ENCODE measurements around the gene TTBK1. TPM values are rescaled to one million over a fixed set of nuclear protein-coding genes. Genes with fewer than 3 reads are reported as not detected.

Gene TTBK1
- total and polyA plus RNA-seq, 10 of the 15 experiments (the other 5 are each of a cell fraction or from before 2014, with no cell fraction given) = 0.05 to 0.27 TPM; not detected in 8

GRCh38 chr6:43304361-43304760 is 61.1 kb downstream of the TTBK1 start:
- Histone ChIP-seq H3K4me2 (ENCODE audit: control insufficient read depth, insufficient read depth) (no peak overlapping the region), H3K27me3 (replicated peaks in 1 of 2; ENCODE audit: control insufficient read depth in 2 of 2, insufficient read depth in 2 of 2, low read length in 1 of 2) (no peaks in the 10 kb centered on the region), H3K9me3 (replicated peaks; ENCODE audit: control insufficient read depth, insufficient read depth, low read length) (no peaks in the 10 kb centered on the region), H2AFZ (ENCODE audit: control insufficient read depth, low read depth, low read length) (no peak overlapping the region), H4K20me1 (ENCODE audit: control insufficient read depth, insufficient read depth) (no peaks in the 10 kb centered on the region), H3K36me3 (ENCODE audit: control insufficient read depth in 2 of 2, insufficient read depth in 2 of 2, low read length in 1 of 2) (no peaks in the 10 kb centered on the region), H3K27ac (ENCODE audit: control insufficient read depth, insufficient read depth) (no peak overlapping the region), H3K4me1 (ENCODE audit: control insufficient read depth, insufficient read depth, low read length) (no peaks in the 10 kb centered on the region), H3K4me3 (no peak overlapping the region), H3K9ac (ENCODE audit: control insufficient read depth, insufficient read depth, low read length) (no peak overlapping the region), H3K79me2 (ENCODE audit: control insufficient read depth, insufficient read depth, low read length) (no peaks in the 10 kb centered on the region)
- ChIA-PET RAD21 (ENCODE audit: unreplicated experiment) (no interaction called here), SMC1A (ENCODE audit: uncharacterized antibody, unreplicated experiment) (interaction anchor here (0.8 kb wide), 1 partner anchor 17 kb away, joined by 4 read pairs; no protein-coding TSS in a partner anchor), POLR2A (no interaction called here), CTCF (interaction anchor here (1.1 kb wide), 1 partner anchor 30 kb away, joined by 3 read pairs; no protein-coding TSS in a partner anchor)
- BruUV-seq (replicated peaks) = no TSS peak
- TF ChIP-seq ZNF622 (IDR thresholded peaks at IDR 0.05) (no peak), ATF7 (IDR thresholded peaks at IDR 0.05; ENCODE audit: low read depth) (no peak), E4F1 (IDR thresholded peaks at IDR 0.05; ENCODE audit: borderline replicate concordance, partially characterized antibody) (no peak), POLR2A (IDR thresholded peaks at IDR 0.05; ENCODE audit: low read depth, low read length) (no peak), PAX8 (IDR thresholded peaks at IDR 0.05) (no peak), FOS (IDR thresholded peaks at IDR 0.05; ENCODE audit: borderline replicate concordance, extremely low read depth, insufficient read length) (no peak), RB1 (IDR thresholded peaks at IDR 0.05; ENCODE audit: borderline replicate concordance) (no peak), STAT3 (IDR thresholded peaks at IDR 0.05; ENCODE audit: low read depth, low read length) (no peak), MTA3 (IDR thresholded peaks at IDR 0.05; ENCODE audit: borderline replicate concordance, low read length) (no peak), BACH1 (IDR thresholded peaks at IDR 0.05; ENCODE audit: borderline replicate concordance) (no peak), NR2C2 (IDR thresholded peaks at IDR 0.05; ENCODE audit: borderline replicate concordance, control insufficient read depth, insufficient read length, low read depth) (no peak), SRF (IDR thresholded peaks at IDR 0.05; ENCODE audit: low read depth in 2 of 2, low read length in 2 of 2) (no peak), JUND (IDR thresholded peaks at IDR 0.05; ENCODE audit: low read depth, low read length) (no peak), PAX5 (IDR thresholded peaks at IDR 0.05; ENCODE audit: borderline replicate concordance, low read depth, low read length) (no peak), SP1 (IDR thresholded peaks at IDR 0.05; ENCODE audit: low read depth, low read length) (no peak), POU2F2 (IDR thresholded peaks at IDR 0.05; ENCODE audit: borderline replicate concordance, low read depth, low read length) (no peak), ZBTB40 (IDR thresholded peaks at IDR 0.05; ENCODE audit: borderline replicate concordance) (no peak), RUNX3 (IDR thresholded peaks at IDR 0.05; ENCODE audit: low read length) (no peak)
- TF ChIP-seq, protein P1, sequence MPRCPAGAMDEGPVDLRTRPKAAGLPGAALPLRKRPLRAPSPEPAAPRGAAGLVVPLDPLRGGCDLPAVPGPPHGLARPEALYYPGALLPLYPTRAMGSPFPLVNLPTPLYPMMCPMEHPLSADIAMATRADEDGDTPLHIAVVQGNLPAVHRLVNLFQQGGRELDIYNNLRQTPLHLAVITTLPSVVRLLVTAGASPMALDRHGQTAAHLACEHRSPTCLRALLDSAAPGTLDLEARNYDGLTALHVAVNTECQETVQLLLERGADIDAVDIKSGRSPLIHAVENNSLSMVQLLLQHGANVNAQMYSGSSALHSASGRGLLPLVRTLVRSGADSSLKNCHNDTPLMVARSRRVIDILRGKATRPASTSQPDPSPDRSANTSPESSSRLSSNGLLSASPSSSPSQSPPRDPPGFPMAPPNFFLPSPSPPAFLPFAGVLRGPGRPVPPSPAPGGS (IDR thresholded peaks at IDR 0.05; ENCODE audit: borderline replicate concordance, insufficient read depth, low read depth, low read length, poor library complexity, severe bottlenecking) = no peak
- in situ Hi-C loops (cut with MboI) = no loop called here
- 26% methylated on average over 3 of the region's 3 CpGs for WGBS (ENCODE audit: insufficient coverage, insufficient replicate concordance, low lambda C conversion rate, missing lambda C conversion rate)
- DNase-seq (ENCODE audit: low read depth, low spot score) (no peak), FAIRE-seq (no peak), ATAC-seq (no peak)
- intact Hi-C loops (cut with micrococcal nuclease; ENCODE audit: unreplicated experiment) = no loop called here

All from GM12878 (cell line).